NCI-H1694 (cell line): ENCODE results near the gene SCFD2.
A peak's percentile ranks its signal among the peaks of the same experiment; 100 is the strongest.
"Not testable (repeated sequence)": the region's sequence is repeated elsewhere in the genome, so short reads cannot be mapped to it uniquely, and the experiment has no call there.

Experiments used
- DNase-seq: peaks from one replicate; lab custom pipeline; 2025; lab: John Stamatoyannopoulos, UW

The SCFD2 gene

GRCh38 chr4:53049528-53049927 is 316.3 kb downstream of the SCFD2 start:
- no peak for DNase-seq

- no peak for DNase-seq
Measured at GRCh38 chr4:53044651-53044960, 321.3 kb downstream of the SCFD2 start.

- no peak for DNase-seq
Measured at GRCh38 chr4:53043891-53044650, 321.8 kb downstream of the SCFD2 start.

- DNase-seq: peak; percentile 76
Measured at GRCh38 chr4:53043055-53043454, 322.8 kb downstream of the SCFD2 start.

GRCh38 chr4:53040851-53041250 is 325.0 kb downstream of the SCFD2 start:
- DNase-seq: no peak

GRCh38 chr4:53040459-53040815 is 325.4 kb downstream of the SCFD2 start:
- no peak for DNase-seq

- DNase-seq: no peak
Measured at GRCh38 chr4:53039741-53040458, 326.0 kb downstream of the SCFD2 start.

- DNase-seq: no peak
Measured at GRCh38 chr4:53037892-53038291, 328.0 kb downstream of the SCFD2 start.

- not testable (repeated sequence) for DNase-seq
Measured at GRCh38 chr4:53032908-53033307, 333.0 kb downstream of the SCFD2 start.

- no peak for DNase-seq
Measured at GRCh38 chr4:53026233-53026632, 339.6 kb downstream of the SCFD2 start.

- no peak for DNase-seq
Measured at GRCh38 chr4:53023677-53024299, 342.1 kb downstream of the SCFD2 start.

- DNase-seq: no peak
Measured at GRCh38 chr4:53022513-53023100, 343.3 kb downstream of the SCFD2 start.

GRCh38 chr4:53021754-53022512 is 343.9 kb downstream of the SCFD2 start:
- no peak for DNase-seq

- no peak for DNase-seq
Measured at GRCh38 chr4:53019485-53020382, 346.1 kb downstream of the SCFD2 start.

- no peak for DNase-seq
Measured at GRCh38 chr4:53018471-53018870, 347.4 kb downstream of the SCFD2 start.

- DNase-seq: no peak
Measured at GRCh38 chr4:53016099-53016820, 349.6 kb downstream of the SCFD2 start.

- peak; percentile 7 for DNase-seq
Measured at GRCh38 chr4:53015681-53016080, 350.2 kb downstream of the SCFD2 start.

GRCh38 chr4:53014881-53015280 is 351.0 kb downstream of the SCFD2 start:
- no peak for DNase-seq

- DNase-seq: no peak
Measured at GRCh38 chr4:53013873-53014775, 351.7 kb downstream of the SCFD2 start.
